Ovary (tissue), 9 donors: ENCODE data around the gene COASY. TPM values are rescaled to one million over a fixed set of nuclear protein-coding genes. Genes with fewer than 3 reads are reported as not detected.

Experiments used
- DNase-seq, 5 donors: peaks; one replicate each; pipeline ENCODE4 v3.0.0-alpha.2; 2019 to 2020
- H3K27ac ChIP-seq, 2 donors: fragments of 200-600 bp; one replicate each; pipeline versions ENCODE4 v1.5.1 to v1.8.0; 2019 to 2022
- H3K27me3 ChIP-seq: fragments of 200-600 bp; one replicate; pipeline ENCODE4 v1.8.0; 2022
- H3K36me3 ChIP-seq: fragments of 200-600 bp; sonication (generic); one replicate; pipeline ENCODE4 v1.5.1; 2019
- H3K4me1 ChIP-seq: one replicate; pipeline ENCODE4 v1.8.1; 2013; ENCODE audit warnings: mild to moderate bottlenecking, moderate library complexity; ENCODE audit not compliant: insufficient read depth
- H3K4me3 ChIP-seq: fragments of 200-600 bp; sonication (generic); one replicate; pipeline ENCODE4 v1.5.1; 2017
- H3K9me3 ChIP-seq, 2 donors: fragments of 200-600 bp in 1 of 2; sonication (generic) in 1 of 2; one replicate each; pipeline versions ENCODE4 v1.5.1 to v1.8.1; 2013 to 2019; ENCODE audit warnings: mild to moderate bottlenecking in 1 of 2, moderate library complexity in 1 of 2
- EP300 ChIP-seq: sonication (generic); formaldehyde crosslinking; IDR thresholded peaks from one replicate; pipeline ENCODE4 v1.6.1; 2017; ENCODE audit warnings: antibody characterized with exemption
- POLR2A ChIP-seq: fragments of 450-650 bp; IDR thresholded peaks from one replicate; pipeline ENCODE4 v1.6.1; 2017; ENCODE audit warnings: antibody characterized with exemption, mild to moderate bottlenecking, moderate library complexity
- WGBS, 3 donors: extraction: QIAGEN DNeasy Blood & Tissue Kit in 1 of 3; methylation state at CpG; one replicate each; pipeline versions ENCODE4 v1.1.5 to v1.1.7; 2013 to 2017; 5-methylcytosine and 5-hydroxymethylcytosine counted together
- intact Hi-C, 4 donors: fragments of 100-400 bp; cut with DNase I; formaldehyde crosslinking; loops; one replicate each; pipeline versions ENCODE4 v1.11.0 to v1.15.1; 2022 to 2023
- polyA plus RNA-seq, 2 donors: library from polyadenylated mRNA; stranded (reverse); fragments of 200-250 nt in 1 of 2; fragments of 350-450 nt in 1 of 2; fragmentation: Illumina TruSeq in 1 of 2; extraction: RNeasy Lipid Tissue Mini Kit (QIAGEN cat#74804) in 1 of 2; gene quantifications; one replicate each; pipeline ENCODE4 v1.2.3, GENCODE V29; 2013 to 2014
- total RNA-seq, 7 donors: library from RNA; depleted of rRNA in 2 of 7; stranded (reverse); fragments of >200 nt in 2 of 7; fragmentation: NEBNext Ultra II Directional in 3 of 7; extraction: Animal tissue kit (Norgen Biotek cat#: 25700) in 3 of 7; gene quantifications; one replicate each; pipeline versions ENCODE4 v1.1.0 to v1.2.4, GENCODE V29; 2016 to 2023
- TF ChIP-seq, protein P1 (sequence below), 3 donors: fragments of 450-650 bp in 2 of 3; fragments of 200-600 bp in 1 of 3; IDR thresholded peaks; one replicate each; pipeline versions ENCODE4 v1.5.1 to v1.8.0; 2016 to 2022; ENCODE audit warnings: antibody characterized with exemption in 3 of 3, mild to moderate bottlenecking in 1 of 3
- donor health status: DM: no; HTN: no; CAD: no; lungs with moderate emphysema.
- donor health status: DM: no; HTN: no; CAD: no.
- donor health status: Bipolar disorder and iron deficiency.
- donor health status: DM: yes; HTN: yes; CAD: no.
- donor health status: DM: no; HTN: no; CAD: no.
- donor health status: DM: yes; HTN: yes; CAD: no.

Gene COASY
- total and polyA plus RNA-seq, 9 donors = 13.8 to 51.2 (median 40.8) TPM

DNA sequence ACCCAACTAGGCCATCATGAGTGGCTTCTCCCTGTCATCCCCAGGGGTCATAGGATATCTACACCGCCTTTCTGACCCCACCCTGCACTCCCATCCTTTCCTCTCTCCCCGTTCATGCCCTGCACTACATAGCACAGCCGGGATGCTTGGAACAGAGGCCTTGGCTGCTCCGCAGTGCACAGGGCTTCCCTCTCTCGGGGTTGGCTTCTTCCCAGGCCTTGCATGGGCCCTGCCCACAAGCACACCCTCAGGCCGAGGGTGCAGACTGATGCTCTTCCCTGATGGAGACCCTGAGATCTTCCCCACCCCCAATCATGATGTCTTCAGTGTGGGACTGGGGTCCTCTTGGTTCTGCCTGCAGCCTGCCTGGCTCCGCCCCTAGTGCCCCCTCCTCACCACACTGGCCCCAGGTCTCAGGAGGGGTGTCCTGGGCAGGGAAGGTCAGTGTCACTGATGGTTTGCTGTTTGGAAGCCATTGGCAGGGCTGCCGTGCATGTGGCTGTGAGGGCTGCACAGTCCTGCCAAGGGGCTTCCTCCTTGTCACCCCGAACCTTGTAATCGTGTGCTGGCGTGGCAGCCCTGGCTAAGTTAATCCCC, 40.2 kb upstream of the COASY start:
- Histone ChIP-seq H3K36me3 (no peaks in the 10 kb centered on the region), H3K27me3 (no peaks in the 10 kb centered on the region), H3K4me3 (no peak overlapping the region), H3K9me3 (no peaks in the 10 kb centered on the region), H3K27ac (peak overlapping the region; percentile 87 to 92), H3K4me1 (peaks cover 57% of the 10 kb centered on the region)
- WGBS, 3 donors = 13 to 27% (median 22%) methylated on average over 9 to 11 of the region's 11 CpGs
- intact Hi-C loops = loop anchor here in 1 of 4 donors (5.0 kb wide), 1 partner anchor 64 kb away; the partner anchor contains the start of gene ATP6V0A1
- DNase-seq = peak; percentile 48 to 74 (median 59)
- TF ChIP-seq EP300 = no peak
- TF ChIP-seq POLR2A = no peak
- TF ChIP-seq, protein P1, sequence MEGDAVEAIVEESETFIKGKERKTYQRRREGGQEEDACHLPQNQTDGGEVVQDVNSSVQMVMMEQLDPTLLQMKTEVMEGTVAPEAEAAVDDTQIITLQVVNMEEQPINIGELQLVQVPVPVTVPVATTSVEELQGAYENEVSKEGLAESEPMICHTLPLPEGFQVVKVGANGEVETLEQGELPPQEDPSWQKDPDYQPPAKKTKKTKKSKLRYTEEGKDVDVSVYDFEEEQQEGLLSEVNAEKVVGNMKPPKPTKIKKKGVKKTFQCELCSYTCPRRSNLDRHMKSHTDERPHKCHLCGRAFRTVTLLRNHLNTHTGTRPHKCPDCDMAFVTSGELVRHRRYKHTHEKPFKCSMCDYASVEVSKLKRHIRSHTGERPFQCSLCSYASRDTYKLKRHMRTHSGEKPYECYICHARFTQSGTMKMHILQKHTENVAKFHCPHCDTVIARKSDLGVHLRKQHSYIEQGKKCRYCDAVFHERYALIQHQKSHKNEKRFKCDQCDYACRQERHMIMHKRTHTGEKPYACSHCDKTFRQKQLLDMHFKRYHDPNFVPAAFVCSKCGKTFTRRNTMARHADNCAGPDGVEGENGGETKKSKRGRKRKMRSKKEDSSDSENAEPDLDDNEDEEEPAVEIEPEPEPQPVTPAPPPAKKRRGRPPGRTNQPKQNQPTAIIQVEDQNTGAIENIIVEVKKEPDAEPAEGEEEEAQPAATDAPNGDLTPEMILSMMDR (IDR thresholded peaks at IDR 0.05) = no peak

DNA sequence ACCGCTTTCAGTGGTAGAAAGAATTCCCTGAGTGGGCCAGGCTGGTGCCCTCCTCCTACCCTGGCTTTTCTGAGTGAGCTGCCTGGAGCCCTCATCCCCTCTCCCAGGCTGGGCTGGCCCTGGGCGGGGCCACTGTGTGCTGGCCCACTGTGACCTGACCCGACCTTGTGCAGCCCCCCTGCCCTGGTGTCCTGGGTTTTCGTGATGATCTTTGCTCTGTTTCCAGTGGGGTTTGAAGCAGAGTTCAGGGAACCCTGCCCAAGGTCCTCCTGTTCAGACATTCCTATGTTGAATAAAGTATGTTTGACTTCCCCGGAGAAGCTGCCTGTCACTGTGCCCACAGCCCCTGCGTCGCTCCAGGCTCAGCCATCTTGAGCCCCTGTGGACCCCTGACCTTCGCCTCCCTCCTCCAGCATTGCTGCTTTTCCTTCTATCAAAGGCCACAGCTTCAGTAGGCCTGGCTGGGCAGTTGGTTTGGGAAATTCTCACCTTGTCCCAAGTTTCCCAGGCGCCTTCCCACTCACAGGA, 39.6 kb upstream of the COASY start:
- Histone ChIP-seq H3K36me3 (no peaks in the 10 kb centered on the region), H3K27me3 (no peaks in the 10 kb centered on the region), H3K27ac (peak overlapping the region; percentile 87 to 92), H3K4me3 (no peak overlapping the region), H3K9me3 (no peaks in the 10 kb centered on the region), H3K4me1 (peaks cover 52% of the 10 kb centered on the region)
- intact Hi-C loops = loop anchor here in 1 of 4 donors (5.0 kb wide), 1 partner anchor 65 kb away; the partner anchor contains the start of gene ATP6V0A1
- peak in 2 of 5 donors; percentile 48 to 66 for DNase-seq
- WGBS, 3 donors = 36 to 42% (median 40%) methylated on average over 9 of the region's 9 CpGs
- TF ChIP-seq, protein P1 (IDR thresholded peaks at IDR 0.05) = no peak
- no peak for TF ChIP-seq POLR2A
- TF ChIP-seq EP300 = no peak

DNA sequence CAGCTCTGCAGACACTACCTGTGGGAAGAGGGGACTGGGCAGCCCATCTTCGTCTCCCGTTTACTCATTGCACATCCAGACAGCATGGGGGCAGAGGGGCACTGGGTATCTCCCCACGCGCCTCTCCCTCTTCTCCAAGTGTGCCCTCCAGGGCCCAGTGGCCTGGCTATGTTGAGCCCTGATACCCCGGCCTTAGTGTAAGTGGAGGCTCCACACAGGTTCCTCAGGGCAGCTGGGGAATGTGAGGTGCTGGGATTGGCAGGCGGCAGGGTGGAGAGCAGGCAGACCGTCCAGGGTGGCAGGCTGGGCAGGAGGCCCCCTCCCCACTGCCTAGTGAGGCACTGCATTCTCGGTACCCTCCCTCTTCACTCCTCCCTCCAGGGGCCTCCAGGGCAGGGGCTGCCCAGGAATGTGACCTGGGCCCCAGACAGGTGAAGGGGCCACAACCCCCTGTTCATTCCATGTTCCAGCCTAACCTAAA, 39.1 kb upstream of the COASY start:
- TF ChIP-seq POLR2A (no peak), EP300 (no peak)
- TF ChIP-seq, protein P1 (IDR thresholded peaks at IDR 0.05) = no peak
- intact Hi-C loops = loop anchor here in 1 of 4 donors (5.0 kb wide), 1 partner anchor 66 kb away; the partner anchor contains the start of gene ATP6V0A1
- H3K9me3 ChIP-seq = no peaks in the 10 kb centered on the region
- H3K36me3 ChIP-seq = no peaks in the 10 kb centered on the region
- no peak overlapping the region for H3K4me3 ChIP-seq
- DNase-seq = peak in 1 of 5 donors; percentile 42
- WGBS, 3 donors = 82 to 90% (median 86%) methylated on average over 8 of the region's 8 CpGs
- H3K27me3 ChIP-seq = no peaks in the 10 kb centered on the region
- H3K27ac ChIP-seq = peak overlapping the region; percentile 87 to 92
- peaks cover 51% of the 10 kb centered on the region for H3K4me1 ChIP-seq

DNA sequence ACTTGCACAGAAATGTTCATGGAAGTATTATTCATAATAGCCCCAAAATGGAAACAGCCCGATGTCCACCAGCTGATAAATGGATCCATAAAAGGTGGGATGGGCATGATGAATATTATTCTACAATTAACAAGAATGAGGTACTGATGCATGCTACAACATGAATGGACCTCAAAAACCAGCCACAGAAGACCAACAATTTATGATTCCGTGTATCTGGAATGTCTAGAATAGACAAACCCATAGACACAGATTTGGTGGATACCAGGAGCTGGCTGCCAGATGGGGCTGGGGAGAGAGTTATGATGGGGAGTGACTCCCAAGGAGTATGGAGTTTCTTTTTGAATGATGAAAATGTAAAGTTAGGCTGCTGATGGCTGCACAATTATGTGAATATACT, 36.7 kb upstream of the COASY start:
- Histone ChIP-seq H3K9me3 (no peaks in the 10 kb centered on the region), H3K4me1 (peaks cover 33% of the 10 kb centered on the region), H3K27ac (no peak overlapping the region), H3K27me3 (no peaks in the 10 kb centered on the region), H3K36me3 (no peaks in the 10 kb centered on the region), H3K4me3 (no peak overlapping the region)
- no peak for TF ChIP-seq POLR2A
- TF ChIP-seq EP300 = no peak
- TF ChIP-seq, protein P1 (IDR thresholded peaks at IDR 0.05) = no peak
- WGBS, 3 donors = 23 to 51% (median 42%) methylated on average over 2 of the region's 2 CpGs
- peak in 1 of 5 donors; percentile 2 for DNase-seq
- intact Hi-C loops = loop anchor here in 3 of 4 donors (5.0 kb wide), 2 partner anchors 103 to 203 kb away; partner anchors contain the start of gene CAVIN1 (in 1 of the 3)
